PC-3 (cell line): ENCODE data around the gene GOLGA8T.
"Not testable (repeated sequence)": the region's sequence is repeated elsewhere in the genome, so short reads cannot be mapped to it uniquely, and the experiment has no call there.

Experiments
- CTCF ChIP-seq: fragments of 300-600 bp; sonication (generic); conservative IDR thresholded peaks from 2 replicates; pipeline ENCODE4 v1.5.1; 2017; ENCODE audit warnings: antibody characterized with exemption, low read depth, mild to moderate bottlenecking, low read length
- EZH2 ChIP-seq: fragments of 300-600 bp; sonication (generic); IDR thresholded peaks from one replicate; pipeline ENCODE4 v1.6.1; 2017; ENCODE audit warnings: antibody characterized with exemption, mild to moderate bottlenecking, low read length; ENCODE audit not compliant: unreplicated experiment

DNA sequence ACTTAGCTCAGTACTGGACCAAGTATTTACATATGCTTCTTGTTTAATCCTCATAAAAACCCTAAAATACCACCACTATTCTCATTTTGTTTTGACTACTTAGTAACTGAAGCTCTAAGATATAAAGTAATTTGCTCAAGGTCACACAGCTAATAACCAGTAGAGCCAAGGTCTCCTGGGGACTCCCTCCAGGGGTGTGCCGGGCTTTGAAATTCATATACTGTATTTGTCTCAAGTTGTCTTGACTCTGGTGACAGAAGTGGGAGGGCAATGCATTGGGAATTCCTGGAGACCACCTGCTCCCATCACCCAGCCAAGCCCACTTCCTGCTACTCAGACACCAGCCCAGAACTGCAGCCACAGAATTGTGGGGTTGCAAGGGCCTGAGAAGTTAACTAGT is 54.9 kb downstream of the GOLGA8T start:
- not testable (repeated sequence) for TF ChIP-seq CTCF, EZH2
